A673 (cell line): ENCODE data around the gene CRY2. TPM values are rescaled to one million over a fixed set of nuclear protein-coding genes. Genes with fewer than 3 reads are reported as not detected.

Source experiments
- Bru-seq: library from RNA; stranded (reverse); fragments of 400-500 nt; gene quantifications from one replicate; lab custom pipeline; 2021; lab: Mats Ljungman, UMichigan
- BruChase-seq, 2 experiments: library from RNA; stranded (reverse); fragments of 400-500 nt; gene quantifications; one replicate each; lab custom pipeline; 2021; lab: Mats Ljungman, UMichigan
- BruUV-seq: library from RNA; stranded (reverse); fragments of 400-500 nt; replicated peaks from 2 replicates; lab custom pipeline; 2021; lab: Mats Ljungman, UMichigan
- CTCF ChIA-PET: fragments of 300-600 bp; sonication (Branson Sonifier 250); formaldehyde crosslinking; loops from one replicate; lab custom pipeline; 2022; ENCODE audit warnings: antibody characterized with exemption; lab: Charles Lee
- POLR2A ChIA-PET: fragments of 300-600 bp; sonication (Branson Sonifier 250); formaldehyde crosslinking; loops from one replicate; lab custom pipeline; 2022; ENCODE audit warnings: antibody characterized with exemption; ENCODE audit not compliant: low non-redundant PET; lab: Charles Lee
- DNase-seq: peaks from one replicate; pipeline ENCODE4 v3.0.0-alpha.2; 2015; ENCODE audit warnings: low spot score
- H3K27ac ChIP-seq: fragments of 200-600 bp; sonication (generic); 2 replicates; pipeline ENCODE4 v1.5.1; 2016; ENCODE audit warnings: mixed run types, low read depth, mild to moderate bottlenecking, mixed read lengths, antibody characterized with exemption, low read length; ENCODE audit not compliant: poor library complexity, severe bottlenecking
- H3K27me3 ChIP-seq: fragments of 200-600 bp; sonication (generic); replicated peaks from 2 replicates; pipeline ENCODE4 v1.6.1; 2017; ENCODE audit warnings: mixed run types, low read depth, mild to moderate bottlenecking, mixed read lengths, antibody characterized with exemption, low read length; ENCODE audit not compliant: insufficient read depth, poor library complexity
- H3K36me3 ChIP-seq: fragments of 200-600 bp; sonication (generic); 2 replicates; pipeline ENCODE4 v1.6.1; 2016; ENCODE audit warnings: mixed run types, mild to moderate bottlenecking, mixed read lengths, antibody characterized with exemption, low read length; ENCODE audit not compliant: insufficient read depth, poor library complexity, severe bottlenecking
- H3K4me1 ChIP-seq: fragments of 200-600 bp; sonication (generic); 2 replicates; pipeline ENCODE4 v1.6.1; 2017; ENCODE audit warnings: mixed run types, mild to moderate bottlenecking, mixed read lengths, antibody characterized with exemption, low read length; ENCODE audit not compliant: insufficient read depth, poor library complexity, severe bottlenecking
- H3K4me3 ChIP-seq: fragments of 200-600 bp; sonication (generic); 2 replicates; pipeline ENCODE4 v1.5.1; 2016; ENCODE audit warnings: low read depth, mixed run types, mild to moderate bottlenecking, mixed read lengths, low read length; ENCODE audit not compliant: poor library complexity, severe bottlenecking
- H3K9me3 ChIP-seq: fragments of 200-600 bp; sonication (generic); 2 replicates; pipeline ENCODE4 v1.6.1; 2016; ENCODE audit warnings: mixed run types, low read depth, mild to moderate bottlenecking, mixed read lengths, antibody characterized with exemption, low read length; ENCODE audit not compliant: poor library complexity, severe bottlenecking
- EZH2 ChIP-seq: fragments of 200-600 bp; sonication (generic); IDR thresholded peaks from 2 replicates; pipeline ENCODE4 v1.6.1; 2017; ENCODE audit warnings: borderline replicate concordance, low read depth, mild to moderate bottlenecking, mixed read lengths, antibody characterized with exemption, low read length; ENCODE audit not compliant: poor library complexity, severe bottlenecking
- intact Hi-C: fragments of 100-400 bp; cut with micrococcal nuclease; formaldehyde crosslinking; loops from one replicate; pipeline ENCODE4 v1.10.0; 2022; ENCODE audit not compliant: unreplicated experiment
- long read RNA-seq: library from polyadenylated mRNA; stranded (forward); transcript quantifications from one replicate; pipeline ENCODE4 v2.0.0, GENCODE V29; 2022
- total RNA-seq: library from RNA; stranded (reverse); gene quantifications from 2 replicates; pipeline ENCODE4 v1.2.3, GENCODE V29; 2021
- TF ChIP-seq, protein P1 (sequence below): fragments of 300-800, 200-600 bp; sonication (generic); conservative IDR thresholded peaks from 2 replicates; pipeline ENCODE4 v1.5.1; 2017; ENCODE audit warnings: low read depth, mild to moderate bottlenecking, antibody characterized with exemption, low read length, moderate library complexity, mixed read lengths

CRY2 gene
- total RNA-seq (46.4 and 47.0 TPM in 2 replicates), Bru-seq, nascent RNA (percentile 83 among the genes with signal in this experiment), BruChase-seq, experiment 1, labeled RNA remaining after a 2-hour chase (percentile 80 among the genes with signal in this experiment), BruChase-seq, experiment 2, labeled RNA remaining after a 6-hour chase (percentile 76 among the genes with signal in this experiment)
- long read RNA-seq, full-length matches to known transcripts = 40 of 63 reads
- long read RNA-seq, partial matches to known transcripts = 6 of 63 reads
- long read RNA-seq, other reads (novel, unspliced or antisense) = 17 of 63 reads

DNA sequence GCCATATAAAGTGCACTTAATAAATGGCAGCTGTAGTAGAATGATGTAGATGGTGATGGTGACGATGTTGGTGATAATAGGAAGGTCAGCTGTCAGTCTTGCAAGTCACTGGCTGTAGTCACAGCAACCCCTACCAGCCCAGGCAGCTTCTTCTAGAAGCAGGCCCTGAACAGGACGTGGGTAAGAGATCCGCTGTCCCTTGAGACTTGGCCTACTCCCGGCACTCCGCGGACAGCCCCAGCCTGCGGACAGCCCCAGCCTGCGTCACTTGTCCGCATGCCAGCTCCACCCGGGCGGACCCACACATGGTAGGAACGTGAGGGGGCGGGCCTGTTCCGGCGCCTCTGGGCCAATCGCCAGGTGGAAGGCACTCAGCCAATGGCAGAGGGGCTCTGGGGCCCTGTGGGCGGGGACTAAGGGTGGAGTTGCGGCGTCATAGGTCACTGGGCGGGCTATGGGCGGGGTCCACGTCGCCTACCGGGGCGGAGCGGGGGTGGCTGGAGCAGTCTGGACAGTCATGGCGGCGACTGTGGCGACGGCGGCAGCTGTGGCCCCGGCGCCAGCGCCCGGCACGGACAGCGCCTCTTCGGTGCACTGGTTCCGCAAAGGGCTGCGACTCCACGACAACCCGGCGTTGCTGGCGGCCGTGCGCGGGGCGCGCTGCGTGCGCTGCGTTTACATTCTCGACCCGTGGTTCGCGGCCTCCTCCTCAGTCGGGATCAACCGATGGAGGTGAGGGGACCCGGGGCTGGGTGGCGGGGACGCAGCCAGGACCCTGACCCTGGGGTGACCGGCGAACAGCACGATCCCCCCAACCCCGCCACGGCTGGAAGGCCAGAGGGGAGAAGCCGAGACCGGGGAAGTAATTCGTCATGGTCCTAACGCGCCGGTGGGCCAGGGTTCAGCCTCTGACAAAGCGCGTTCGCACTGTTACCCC lies at the start of gene CRY2:
CRY2 (plus strand) TSS at position 502 of the 937 bp plus-strand sequence; CDS start at position 518, 16 bp downstream.
- no TSS peak for BruUV-seq
- peaks cover 12% of the 10 kb centered on the region for H3K27me3 ChIP-seq
- peak within 1 kb of the TSS; percentile 87 for H3K27ac ChIP-seq
- ChIA-PET CTCF (interaction anchor here (0.5 to 1.2 kb wide), 7 partner anchors 12 to 267 kb away, joined by 4 to 8 read pairs (median 4); no protein-coding TSS in a partner anchor), POLR2A (interaction anchor here (0.5 to 1.4 kb wide), 4 partner anchors 9 to 1199 kb away, joined by 4 to 14 read pairs (median 10); no protein-coding TSS in a partner anchor)
- peak within 1 kb of the TSS; percentile 74 for H3K4me3 ChIP-seq
- peak; percentile 100 for DNase-seq
- peaks cover 25% of the 10 kb centered on the region for H3K4me1 ChIP-seq
- TF ChIP-seq EZH2 = no peak
- TF ChIP-seq, protein P1, sequence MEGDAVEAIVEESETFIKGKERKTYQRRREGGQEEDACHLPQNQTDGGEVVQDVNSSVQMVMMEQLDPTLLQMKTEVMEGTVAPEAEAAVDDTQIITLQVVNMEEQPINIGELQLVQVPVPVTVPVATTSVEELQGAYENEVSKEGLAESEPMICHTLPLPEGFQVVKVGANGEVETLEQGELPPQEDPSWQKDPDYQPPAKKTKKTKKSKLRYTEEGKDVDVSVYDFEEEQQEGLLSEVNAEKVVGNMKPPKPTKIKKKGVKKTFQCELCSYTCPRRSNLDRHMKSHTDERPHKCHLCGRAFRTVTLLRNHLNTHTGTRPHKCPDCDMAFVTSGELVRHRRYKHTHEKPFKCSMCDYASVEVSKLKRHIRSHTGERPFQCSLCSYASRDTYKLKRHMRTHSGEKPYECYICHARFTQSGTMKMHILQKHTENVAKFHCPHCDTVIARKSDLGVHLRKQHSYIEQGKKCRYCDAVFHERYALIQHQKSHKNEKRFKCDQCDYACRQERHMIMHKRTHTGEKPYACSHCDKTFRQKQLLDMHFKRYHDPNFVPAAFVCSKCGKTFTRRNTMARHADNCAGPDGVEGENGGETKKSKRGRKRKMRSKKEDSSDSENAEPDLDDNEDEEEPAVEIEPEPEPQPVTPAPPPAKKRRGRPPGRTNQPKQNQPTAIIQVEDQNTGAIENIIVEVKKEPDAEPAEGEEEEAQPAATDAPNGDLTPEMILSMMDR = no peak
- intact Hi-C loops = loop anchor here (1.0 to 10.0 kb wide), 3 partner anchors 70 to 278 kb away; partner anchors contain the start of genes PEX16 and PHF21A
- H3K36me3 ChIP-seq = no peaks in the 10 kb centered on the region
- H3K9me3 ChIP-seq = no peaks in the 10 kb centered on the region

DNA sequence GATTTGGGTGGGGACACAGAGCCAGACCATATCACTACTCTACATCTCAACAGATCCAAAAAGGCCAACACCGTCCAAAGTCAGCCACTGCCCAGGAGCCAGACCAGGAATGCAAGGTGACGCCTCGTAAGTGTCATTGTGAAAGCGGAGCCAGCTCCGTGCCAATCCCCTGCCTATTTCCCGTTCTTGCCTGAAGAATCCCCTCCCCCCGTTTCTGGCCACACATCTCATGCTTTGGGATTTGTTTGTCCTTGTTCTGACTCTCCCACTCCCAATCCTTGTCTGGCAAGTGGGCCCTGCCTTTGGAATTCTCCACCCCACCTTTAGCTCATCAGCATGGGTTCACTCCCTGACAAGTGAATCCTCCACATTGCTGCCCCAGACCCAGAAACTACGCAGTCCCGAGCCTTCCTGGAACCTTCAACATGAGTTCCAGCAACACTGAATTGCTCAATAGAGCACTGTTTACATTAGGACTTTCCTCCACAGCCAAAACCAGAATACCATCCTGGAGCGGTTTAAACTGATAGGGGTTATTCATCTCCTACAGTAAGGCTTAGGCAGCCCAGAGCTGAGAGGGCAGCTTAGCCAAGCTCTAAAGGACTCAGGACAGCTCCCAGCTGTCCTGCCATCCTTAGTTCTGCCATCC lies 48.4 kb upstream of the CRY2 start:
- Histone ChIP-seq H3K27ac (no peak overlapping the region), H3K36me3 (no peaks in the 10 kb centered on the region), H3K9me3 (no peaks in the 10 kb centered on the region), H3K4me3 (no peak overlapping the region), H3K27me3 (no peaks in the 10 kb centered on the region), H3K4me1 (peaks cover 8% of the 10 kb centered on the region)
- DNase-seq = no peak
- TF ChIP-seq EZH2 = no peak
- TF ChIP-seq, protein P1 = no peak
- no TSS peak for BruUV-seq
- CTCF ChIA-PET = interaction anchor here (0.6 to 1.0 kb wide), 4 partner anchors 27 to 248 kb away, joined by 3 to 7 read pairs (median 4); partner anchors contain the start of gene CRY2
- intact Hi-C loops = no loop called here
- POLR2A ChIA-PET = interaction anchor here (0.6 kb wide), 1 partner anchor 56 kb away, joined by 5 read pairs; no protein-coding TSS in a partner anchor

DNA sequence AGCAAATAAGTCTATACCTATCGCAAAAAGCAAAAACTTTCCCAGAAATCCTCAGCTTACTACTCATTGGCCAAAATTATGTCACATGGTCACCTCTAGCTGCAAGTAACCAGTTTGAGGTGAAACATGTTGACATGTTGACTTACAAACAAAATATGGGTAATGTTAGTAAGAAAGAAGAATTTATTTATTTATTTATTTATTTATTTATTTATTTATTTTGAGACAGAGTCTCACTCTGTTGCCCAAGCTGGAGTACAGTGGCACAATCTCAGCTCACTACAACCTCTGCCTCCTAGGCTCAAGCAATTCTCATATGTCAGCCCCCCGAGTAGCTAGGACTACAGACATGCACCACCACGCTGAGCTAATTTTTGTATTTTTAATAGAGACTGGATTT lies 47.7 kb upstream of the CRY2 start:
- POLR2A ChIA-PET = interaction anchor here (0.6 kb wide), 1 partner anchor 56 kb away, joined by 5 read pairs; no protein-coding TSS in a partner anchor
- intact Hi-C loops = no loop called here

More for the DNA sequence above, 47.7 kb upstream of the CRY2 start:
- Histone ChIP-seq H3K9me3 (no peaks in the 10 kb centered on the region), H3K27me3 (no peaks in the 10 kb centered on the region), H3K36me3 (no peaks in the 10 kb centered on the region), H3K4me1 (peaks cover 14% of the 10 kb centered on the region), H3K4me3 (no peak overlapping the region), H3K27ac (no peak overlapping the region)
- DNase-seq = no peak
- CTCF ChIA-PET = interaction anchor here (0.6 to 1.0 kb wide), 3 partner anchors 28 to 207 kb away, joined by 3 to 7 read pairs (median 6); partner anchors contain the start of gene CRY2
- BruUV-seq = no TSS peak
- TF ChIP-seq, protein P1 = no peak
- TF ChIP-seq EZH2 = no peak
